22Rv1 (cell line): ENCODE data around the gene PRAF2.

Experiments used
- H3K27ac ChIP-seq: fragments of 450-650 bp; 2 replicates; pipeline ENCODE4 v1.5.1; 2017
- CTCF ChIP-seq: fragments of 450-650 bp; IDR thresholded peaks from 2 replicates; pipeline ENCODE4 v1.5.1; 2017; ENCODE audit warnings: mild to moderate bottlenecking
- ZFX ChIP-seq: fragments of 450-650 bp; IDR thresholded peaks from 2 replicates; pipeline ENCODE4 v1.6.1; 2017; ENCODE audit warnings: antibody characterized with exemption, borderline replicate concordance

PRAF2 gene

DNA sequence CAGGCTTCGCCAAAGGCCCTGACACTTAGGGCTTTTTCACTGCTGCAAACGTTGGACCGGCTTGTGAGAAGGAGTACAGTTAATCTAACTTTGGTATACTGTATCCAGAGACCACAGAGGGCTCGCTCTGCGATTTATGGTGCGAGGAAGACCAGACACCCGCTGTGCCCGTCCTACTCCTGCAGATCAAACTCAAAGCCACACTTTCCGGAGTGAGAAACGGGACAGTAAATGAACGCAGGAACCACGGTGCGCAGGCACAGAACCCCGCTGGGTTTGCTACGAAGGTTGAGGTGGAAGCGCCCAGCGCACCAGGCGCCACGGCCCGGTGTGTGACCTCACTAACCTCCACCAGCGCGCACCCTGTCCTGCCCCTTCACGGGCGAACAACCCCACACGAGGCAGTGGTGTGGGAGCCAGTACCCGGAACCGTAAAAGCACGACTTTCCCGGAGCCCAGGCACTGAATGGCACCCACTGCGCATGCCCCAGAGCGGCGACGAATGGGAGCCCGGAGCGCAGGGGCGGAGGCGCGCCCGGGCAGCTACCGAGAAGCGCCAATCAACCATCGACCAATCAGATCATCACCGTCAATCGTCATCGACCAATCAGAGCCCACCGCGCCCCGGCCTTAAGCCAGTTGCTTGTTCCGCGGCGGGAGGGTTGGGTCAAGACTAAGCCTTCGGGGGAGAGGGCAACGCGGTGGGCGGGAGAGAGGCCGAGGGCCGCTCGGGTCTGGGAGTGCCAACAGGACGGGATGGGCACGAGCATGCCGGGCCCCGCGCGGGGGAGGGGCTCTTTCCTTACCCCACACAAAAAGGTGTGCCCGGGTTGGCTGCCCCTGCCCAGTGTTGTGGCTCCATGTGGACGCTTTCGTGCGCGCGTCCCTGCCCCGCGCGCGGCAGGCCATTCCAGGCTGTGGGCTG lies 27.2 kb upstream of the PRAF2 start:
- H3K27ac ChIP-seq = peak overlapping the region; percentile 82
- no peak for TF ChIP-seq ZFX
- no peak for TF ChIP-seq CTCF

GRCh38 chrX:49096419-49096818 lies 22.6 kb upstream of the PRAF2 start:
- no peak overlapping the region for H3K27ac ChIP-seq
- no peak for TF ChIP-seq ZFX

GRCh38 chrX:49089553-49089952 lies 15.8 kb upstream of the PRAF2 start:
- no peak overlapping the region for H3K27ac ChIP-seq
- TF ChIP-seq CTCF (no peak), ZFX (no peak)

DNA sequence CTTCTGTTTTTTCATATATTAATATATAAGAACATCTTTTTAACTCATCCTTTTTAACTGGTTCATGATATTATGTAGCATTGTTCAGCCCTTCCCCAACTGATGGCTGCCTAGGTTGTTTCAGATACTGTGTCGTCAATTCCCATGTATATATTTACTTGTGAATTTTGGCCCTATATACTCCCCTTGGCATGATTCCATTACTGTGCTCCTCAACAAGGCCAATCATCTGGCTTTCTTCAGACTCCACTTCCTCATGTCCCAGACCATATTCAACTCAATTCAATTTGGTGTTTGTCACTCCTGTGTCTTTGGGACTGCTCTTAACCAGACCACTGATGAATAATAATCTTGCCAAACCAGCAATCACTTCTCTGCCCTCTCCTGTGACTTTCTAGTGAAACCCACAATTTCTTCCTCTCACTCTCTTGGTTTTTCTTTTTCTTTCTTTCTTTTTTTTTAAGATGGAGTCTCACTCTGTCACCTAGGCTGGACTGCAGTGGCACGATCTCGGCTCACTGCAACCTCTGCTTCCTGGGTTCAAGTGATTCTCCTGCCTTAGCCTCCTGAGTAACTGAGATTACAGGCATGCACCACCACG lies 8.6 kb upstream of the PRAF2 start:
- TF ChIP-seq ZFX (no peak), CTCF (no peak)
- no peak overlapping the region for H3K27ac ChIP-seq

DNA sequence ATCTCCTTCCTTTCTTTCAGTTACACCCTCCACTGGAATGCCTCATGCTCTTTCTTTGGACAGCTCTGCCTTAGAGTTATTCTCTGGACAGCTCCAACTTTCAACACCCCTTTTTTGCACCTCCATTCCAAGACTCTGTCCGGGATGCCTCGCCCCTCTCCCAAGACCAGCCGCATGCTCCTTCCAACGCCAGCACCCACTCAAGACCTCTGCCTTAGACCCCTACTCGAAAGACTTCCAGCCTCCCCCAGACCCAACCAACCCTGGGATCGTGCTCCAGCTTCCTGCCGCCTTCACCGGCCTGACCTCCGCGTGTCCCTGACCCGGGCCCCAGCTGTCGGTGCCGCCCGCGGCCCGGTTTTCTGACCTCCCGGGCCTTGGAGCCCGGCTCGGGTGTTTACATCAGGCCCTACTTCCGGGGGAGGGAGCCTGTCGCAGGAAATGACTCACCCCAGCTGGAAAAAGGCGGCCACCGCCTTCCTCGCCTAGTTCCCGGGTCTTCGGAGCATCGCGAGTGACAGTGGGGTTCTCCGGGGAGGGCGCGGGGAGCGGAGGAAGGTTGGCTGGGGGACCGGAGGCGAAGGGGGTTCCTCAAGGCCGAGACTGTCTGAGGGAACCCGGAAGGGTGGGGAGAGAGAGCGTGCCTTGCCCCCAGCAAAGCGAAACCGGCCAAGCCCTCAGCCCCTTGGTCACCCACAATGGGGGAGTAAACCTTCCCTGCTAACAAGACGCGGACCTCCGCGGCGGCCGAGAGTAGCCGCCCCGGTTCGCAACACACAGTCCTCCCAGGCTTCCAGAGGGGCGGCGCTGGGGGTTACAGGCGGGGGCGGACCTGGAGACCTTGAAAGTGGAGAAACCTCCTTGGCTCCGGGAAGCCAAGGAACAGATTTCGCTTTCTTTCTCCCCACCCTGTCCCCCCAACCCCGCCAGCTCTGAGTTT lies 6.0 kb upstream of the PRAF2 start, which contains the start of gene WDR45:
TSS of gene WDR45 (minus strand) at position 399 of the 940 bp plus-strand sequence. CDS start 1,792 bp downstream, outside the sequence.
- TF ChIP-seq CTCF (no peak), ZFX (no peak)
- peak within 1 kb of the TSS; percentile 68 for H3K27ac ChIP-seq

DNA sequence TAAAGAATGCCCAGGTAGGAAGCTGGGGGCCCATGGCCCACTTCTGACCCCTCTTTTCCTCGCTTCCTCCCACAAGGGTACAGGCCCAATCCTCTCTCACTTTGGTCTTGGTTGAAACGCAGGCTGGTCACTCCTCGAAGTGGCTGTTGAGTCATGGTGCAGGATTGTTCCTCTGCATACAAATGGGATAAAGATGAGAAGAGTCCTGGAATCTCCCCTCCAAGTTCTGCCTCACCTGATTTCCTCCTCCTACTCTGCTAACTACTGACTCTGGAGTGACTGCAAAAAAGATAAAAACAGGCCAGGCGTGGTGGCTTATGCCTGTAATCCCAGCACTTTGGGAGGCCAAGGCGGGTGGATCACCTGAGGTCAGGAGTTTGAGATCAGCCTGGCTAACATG lies 4.1 kb upstream of the PRAF2 start:
- no peak overlapping the region for H3K27ac ChIP-seq

More for the DNA sequence above, 4.1 kb upstream of the PRAF2 start:
- TF ChIP-seq ZFX (no peak), CTCF (no peak)
